ENCODE results near the gene ILDR1. TPM values are rescaled to one million over a fixed set of nuclear protein-coding genes. Genes with fewer than 3 reads are reported as not detected.

ILDR1 gene
- total and polyA plus RNA-seq, 2 of the 8 experiments (the other 6 are each of a cell fraction or from before 2014, with no cell fraction given), result 1.8 TPM

GRCh38 chr3:122025296-122025695 lies 3.2 kb upstream of the ILDR1 start:
- H2AFZ ChIP-seq (ENCODE audit: low read length), result no peak overlapping the region
- H2AK5ac ChIP-seq (ENCODE audit: low read depth, low read length), result no peak overlapping the region
- no peaks in the 10 kb centered on the region for H3K79me2 ChIP-seq (ENCODE audit: control insufficient read depth in 1 of 2, insufficient read depth in 2 of 2, low read length in 2 of 2)
- H3K23ac ChIP-seq (ENCODE audit: insufficient read length), result no peak overlapping the region
- no peak overlapping the region for H3K4ac ChIP-seq (replicated peaks; ENCODE audit: insufficient read length, low read depth, low read length)
- H2BK5ac ChIP-seq (ENCODE audit: low read depth, low read length), result no peak overlapping the region
- H3K4me2 ChIP-seq (ENCODE audit: insufficient read depth in 1 of 2, low read depth in 2 of 2, low read length in 2 of 2), result no peak overlapping the region
- H3K36me3 ChIP-seq (ENCODE audit: control insufficient read depth in 2 of 4, insufficient read depth in 4 of 4, low read length in 3 of 4), result no peaks in the 10 kb centered on the region
- no peaks in the 10 kb centered on the region; a peak in 2 of 7 replicates for H3K27me3 ChIP-seq (replicated peaks in 1 of 4; ENCODE audit: control insufficient read depth in 3 of 4, extremely low read depth in 1 of 4, insufficient read depth in 3 of 4, low read length in 3 of 4)
- no peak overlapping the region for H3K27ac ChIP-seq (ENCODE audit: low read depth, low read length)
- H3K4me1 ChIP-seq (replicated peaks in 1 of 4; ENCODE audit: control insufficient read depth in 3 of 4, insufficient read depth in 4 of 4, low read length in 3 of 4), result no peaks in the 10 kb centered on the region; a peak in 3 of 7 replicates
- H3K9ac ChIP-seq (replicated peaks in 1 of 4; ENCODE audit: extremely low read depth in 1 of 4, low read depth in 3 of 4, low read length in 3 of 4), result no peak overlapping the region
- no peak overlapping the region for H3K14ac ChIP-seq (ENCODE audit: insufficient read length)
- FAIRE-seq (no peak), DNase-seq (ENCODE audit: low read depth in 1 of 2, low spot score in 2 of 2) (no peak)
- no peaks in the 10 kb centered on the region for H3K79me1 ChIP-seq (ENCODE audit: low read depth, low read length)
- no peaks in the 10 kb centered on the region for H3K9me3 ChIP-seq (ENCODE audit: insufficient read depth in 2 of 2, low read depth in 1 of 2, low read length in 1 of 2)
- H2BK15ac ChIP-seq (ENCODE audit: low read length), result no peak overlapping the region
- no peak overlapping the region for H4K5ac ChIP-seq (ENCODE audit: insufficient read length, low read depth, low read length)
- no peak overlapping the region for H4K91ac ChIP-seq (replicated peaks; ENCODE audit: insufficient read length, low read length)
- no peak overlapping the region for H2BK12ac ChIP-seq (ENCODE audit: low read depth, low read length)
- no peak overlapping the region for H3K4me3 ChIP-seq (ENCODE audit: extremely low read depth in 1 of 4, insufficient read depth in 2 of 4, low read depth in 3 of 4, low read length in 4 of 4)
- TF ChIP-seq CTBP2 (IDR thresholded peaks at IDR 0.05; ENCODE audit: borderline replicate concordance, insufficient read depth, insufficient read length, low read length), result no peak
- TF ChIP-seq TAF7 (optimal IDR thresholded peaks at IDR 0.05; ENCODE audit: borderline replicate concordance, low read depth, low read length), result no peak
- no peak for TF ChIP-seq NANOG (IDR thresholded peaks at IDR 0.05; ENCODE audit: insufficient read depth, low read depth, low read length, poor library complexity, severe bottlenecking)
- no peak for TF ChIP-seq POLR2A (IDR thresholded peaks at IDR 0.05; ENCODE audit: control extremely low read depth in 1 of 2, low read depth in 2 of 2, low read length in 2 of 2)
- TF ChIP-seq ATF2 (IDR thresholded peaks at IDR 0.05; ENCODE audit: low read length), result no peak
- no peak for TF ChIP-seq CHD1 (IDR thresholded peaks at IDR 0.05; ENCODE audit: low read depth, low read length)
- no peak for TF ChIP-seq TBP (IDR thresholded peaks at IDR 0.05; ENCODE audit: low read depth, low read length)
- TF ChIP-seq RXRA (IDR thresholded peaks at IDR 0.05; ENCODE audit: insufficient read depth, low read depth, low read length), result no peak
- TF ChIP-seq EZH2 (IDR thresholded peaks at IDR 0.05; ENCODE audit: low read depth, low read length, severe bottlenecking), result no peak
- no peak for TF ChIP-seq MAFK (IDR thresholded peaks at IDR 0.05; ENCODE audit: low read depth, low read length)
- no peak for TF ChIP-seq YY1 (IDR thresholded peaks at IDR 0.05; ENCODE audit: low read depth, low read length)
- no peaks in the 10 kb centered on the region for H4K20me1 ChIP-seq (replicated peaks in 1 of 2; ENCODE audit: control insufficient read depth in 1 of 2, insufficient read depth in 2 of 2, low read length in 2 of 2)
- no peak overlapping the region for H2BK120ac ChIP-seq (replicated peaks; ENCODE audit: low read depth, low read length)
- ChIA-PET POLR2A (ENCODE audit: partially characterized antibody) (no interaction called here), CTCF (ENCODE audit: partially characterized antibody) (interaction anchor here (0.9 to 1.2 kb wide), 2 partner anchors 27 to 30 kb away, joined by 3 read pairs; no protein-coding TSS in a partner anchor)
- no peak overlapping the region for H2BK20ac ChIP-seq (ENCODE audit: low read length)
- H3K56ac ChIP-seq (replicated peaks; ENCODE audit: insufficient read length, low read depth, low read length), result no peak overlapping the region
- peaks cover 3% of the 10 kb centered on the region; the same call in 1 of the 2 replicates for H3K23me2 ChIP-seq (ENCODE audit: low read depth, low read length)
- no peak overlapping the region for H3K18ac ChIP-seq (ENCODE audit: extremely low read depth, low read length)
- H4K8ac ChIP-seq (ENCODE audit: extremely low read depth, insufficient read depth, low read length), result no peak overlapping the region

All from H1 (cell line).